Upper lobe of left lung (tissue), 6 donors: ENCODE results near the gene KRT75. TPM values are rescaled to one million over a fixed set of nuclear protein-coding genes. Genes with fewer than 3 reads are reported as not detected.
"Not testable (repeated sequence)": the region's sequence is repeated elsewhere in the genome, so short reads cannot be mapped to it uniquely, and the experiment has no call there.

Source experiments
- ATAC-seq, 2 donors: fragments of 200-7000 bp; cut with Tn5 transposase; one replicate each; pipeline ENCODE4 v1.9.1; 2022; ENCODE audit warnings: mild to moderate bottlenecking in 2 of 2, moderate library complexity in 2 of 2; ENCODE audit not compliant: low FRiP score in 2 of 2
- DNase-seq, 2 donors: peaks; one replicate each; pipeline ENCODE4 v3.0.0-alpha.2; 2019 to 2020
- H3K27ac ChIP-seq, 4 donors: fragments of 200-600 bp; sonication (generic); one replicate each; pipeline ENCODE4 v1.5.1; 2016 to 2019
- H3K27me3 ChIP-seq, 4 donors: fragments of 200-600 bp; sonication (generic); one replicate each; pipeline ENCODE4 v1.5.1; 2017 to 2019
- H3K36me3 ChIP-seq, 4 donors: fragments of 200-600 bp; sonication (generic); one replicate each; pipeline ENCODE4 v1.5.1; 2016 to 2019
- H3K4me1 ChIP-seq, 4 donors: fragments of 200-600 bp; sonication (generic); one replicate each; pipeline ENCODE4 v1.5.1; 2018 to 2019
- H3K4me3 ChIP-seq, 4 donors: fragments of 200-600 bp; sonication (generic); one replicate each; pipeline ENCODE4 v1.5.1; 2017 to 2019; ENCODE audit warnings: mild to moderate bottlenecking in 2 of 4, moderate library complexity in 1 of 4
- H3K9me3 ChIP-seq, 4 donors: fragments of 200-600 bp; sonication (generic); one replicate each; pipeline ENCODE4 v1.5.1; 2018 to 2019
- CTCF ChIP-seq, 6 experiments: fragments of 450-650 bp in 4 of 6; fragments of 200-600 bp in 2 of 6; sonication (generic) in 2 of 6; IDR thresholded peaks; one replicate each; pipeline ENCODE4 v1.5.1; 2016 to 2019; ENCODE audit warnings: antibody characterized with exemption in 6 of 6
- EP300 ChIP-seq, 4 donors: sonication (generic); formaldehyde crosslinking; IDR thresholded peaks; one replicate each; pipeline ENCODE4 v1.5.1; 2017; ENCODE audit warnings: antibody characterized with exemption in 4 of 4, control low read depth in 2 of 4
- POLR2A ChIP-seq, 4 donors: fragments of 450-650 bp; IDR thresholded peaks; one replicate each; pipeline ENCODE4 v1.5.1; 2016 to 2017; ENCODE audit warnings: antibody characterized with exemption in 4 of 4, mild to moderate bottlenecking in 2 of 4
- POLR2AphosphoS5 ChIP-seq, 2 donors: sonication (generic); formaldehyde crosslinking; IDR thresholded peaks; one replicate each; pipeline ENCODE4 v1.5.1; 2017; ENCODE audit warnings: antibody characterized with exemption in 2 of 2
- whole genome bisulfite sequencing, 2 donors: methylation state at CpG; one replicate each; pipeline ENCODE4 v1.1.5; 2017 to 2018; 5-methylcytosine and 5-hydroxymethylcytosine counted together
- total RNA-seq, 6 donors: library from RNA; depleted of rRNA in 4 of 6; stranded (reverse); fragments of >200 nt in 4 of 6; gene quantifications; one replicate each; pipeline versions ENCODE4 v1.1.0 to v1.2.1, GENCODE V29; 2016 to 2021
- donor health status: DM: no; HTN: no; CAD: no; lungs with moderate emphysema.
- donor health status: DM: no; HTN: yes; CAD: no; lungs with severe emphysema.

The KRT75 gene
- total RNA-seq, 6 donors from 2014 or later = not detected

GRCh38 chr12:52414936-52415335 is 19.2 kb downstream of the KRT75 start:
- DNase-seq = no peak
- no peaks in the 10 kb centered on the region for H3K9me3 ChIP-seq
- no peak for TF ChIP-seq EP300 (IDR thresholded peaks at IDR 0.05)
- no peak for TF ChIP-seq POLR2A (IDR thresholded peaks at IDR 0.05)
- TF ChIP-seq CTCF (IDR thresholded peaks at IDR 0.05) = no peak
- TF ChIP-seq POLR2AphosphoS5 (IDR thresholded peaks at IDR 0.05) = no peak
- 85 to 89% methylated on average over 2 to 5 of the region's 5 CpGs for WGBS, 2 donors
- ATAC-seq = no peak
- H3K27me3 ChIP-seq = no peaks in the 10 kb centered on the region
- no peak overlapping the region for H3K4me3 ChIP-seq
- H3K27ac ChIP-seq = no peak overlapping the region
- peaks cover 0 to 9% (median 4%) of the 10 kb centered on the region in 4 donors for H3K4me1 ChIP-seq
- no peaks in the 10 kb centered on the region for H3K36me3 ChIP-seq

GRCh38 chr12:52413782-52414345 is 20.3 kb downstream of the KRT75 start:
- Histone ChIP-seq H3K4me3 (no peak overlapping the region), H3K36me3 (no peaks in the 10 kb centered on the region), H3K9me3 (no peaks in the 10 kb centered on the region), H3K27ac (no peak overlapping the region), H3K4me1 (peaks cover 0 to 9% (median 4%) of the 10 kb centered on the region in 4 donors), H3K27me3 (no peaks in the 10 kb centered on the region)
- WGBS, 2 donors = 66 to 69% methylated on average over 4 to 8 of the region's 8 CpGs
- DNase-seq = no peak
- ATAC-seq = no peak
- TF ChIP-seq CTCF (IDR thresholded peaks at IDR 0.05) (no peak), POLR2AphosphoS5 (IDR thresholded peaks at IDR 0.05) (no peak), POLR2A (IDR thresholded peaks at IDR 0.05) (no peak), EP300 (IDR thresholded peaks at IDR 0.05) (no peak)

GRCh38 chr12:52413202-52413601 is 21.0 kb downstream of the KRT75 start:
- 38 to 42% methylated on average over 4 of the region's 4 CpGs for WGBS, 2 donors
- no peak for ATAC-seq
- H3K27me3 ChIP-seq = no peaks in the 10 kb centered on the region
- DNase-seq = no peak
- no peaks in the 10 kb centered on the region for H3K36me3 ChIP-seq
- no peak overlapping the region for H3K4me3 ChIP-seq
- H3K9me3 ChIP-seq = no peaks in the 10 kb centered on the region
- peaks cover 0 to 9% (median 4%) of the 10 kb centered on the region in 4 donors for H3K4me1 ChIP-seq
- TF ChIP-seq CTCF (IDR thresholded peaks at IDR 0.05) (no peak), EP300 (IDR thresholded peaks at IDR 0.05) (no peak), POLR2A (IDR thresholded peaks at IDR 0.05) (no peak), POLR2AphosphoS5 (IDR thresholded peaks at IDR 0.05) (no peak)
- H3K27ac ChIP-seq = no peak overlapping the region

- Histone ChIP-seq H3K27me3 (no peaks in the 10 kb centered on the region), H3K27ac (no peak overlapping the region), H3K4me3 (no peak overlapping the region), H3K9me3 (no peaks in the 10 kb centered on the region), H3K36me3 (no peaks in the 10 kb centered on the region), H3K4me1 (peaks cover 0 to 5% (median 4%) of the 10 kb centered on the region in 4 donors)
- no peak for TF ChIP-seq EP300 (IDR thresholded peaks at IDR 0.05)
- no peak for TF ChIP-seq POLR2A (IDR thresholded peaks at IDR 0.05)
- TF ChIP-seq CTCF (IDR thresholded peaks at IDR 0.05) = no peak
- TF ChIP-seq POLR2AphosphoS5 (IDR thresholded peaks at IDR 0.05) = no peak
- ATAC-seq (peak in 1 of 2 donors; percentile 43), DNase-seq (peak in 1 of 2 donors; percentile 51)
- 82 to 85% methylated on average over 10 of the region's 10 CpGs for WGBS, 2 donors
These were observed 22.4 kb downstream of the KRT75 start for GRCh38 chr12:52411815-52412214.

- no CpG with 5 or more reads among the region's 1 CpG for WGBS, 2 donors
- not testable (repeated sequence) for H3K27me3 ChIP-seq, H3K9me3 ChIP-seq, H3K27ac ChIP-seq, DNase-seq, H3K4me1 ChIP-seq, ATAC-seq, H3K4me3 ChIP-seq, H3K36me3 ChIP-seq
These were observed 23.5 kb downstream of the KRT75 start for GRCh38 chr12:52410589-52411248.
